Upper lobe of left lung (tissue), 6 donors: ENCODE measurements around the gene NGEF. TPM values are rescaled to one million over a fixed set of nuclear protein-coding genes. Genes with fewer than 3 reads are reported as not detected.

Experiments
- ATAC-seq, 2 donors: fragments of 200-7000 bp; cut with Tn5 transposase; one replicate each; pipeline ENCODE4 v1.9.1; 2022; ENCODE audit warnings: mild to moderate bottlenecking in 2 of 2, moderate library complexity in 2 of 2; ENCODE audit not compliant: low FRiP score in 2 of 2
- DNase-seq, 2 donors: peaks; one replicate each; pipeline ENCODE4 v3.0.0-alpha.2; 2019 to 2020
- H3K27ac ChIP-seq, 4 donors: fragments of 200-600 bp; sonication (generic); one replicate each; pipeline ENCODE4 v1.5.1; 2016 to 2019
- H3K27me3 ChIP-seq, 4 donors: fragments of 200-600 bp; sonication (generic); one replicate each; pipeline ENCODE4 v1.5.1; 2017 to 2019
- H3K36me3 ChIP-seq, 4 donors: fragments of 200-600 bp; sonication (generic); one replicate each; pipeline ENCODE4 v1.5.1; 2016 to 2019
- H3K4me1 ChIP-seq, 4 donors: fragments of 200-600 bp; sonication (generic); one replicate each; pipeline ENCODE4 v1.5.1; 2018 to 2019
- H3K4me3 ChIP-seq, 4 donors: fragments of 200-600 bp; sonication (generic); one replicate each; pipeline ENCODE4 v1.5.1; 2017 to 2019; ENCODE audit warnings: mild to moderate bottlenecking in 2 of 4, moderate library complexity in 1 of 4
- H3K9me3 ChIP-seq, 4 donors: fragments of 200-600 bp; sonication (generic); one replicate each; pipeline ENCODE4 v1.5.1; 2018 to 2019
- EP300 ChIP-seq, 4 donors: sonication (generic); formaldehyde crosslinking; IDR thresholded peaks; one replicate each; pipeline ENCODE4 v1.5.1; 2017; ENCODE audit warnings: antibody characterized with exemption in 4 of 4, control low read depth in 2 of 4
- POLR2A ChIP-seq, 4 donors: fragments of 450-650 bp; IDR thresholded peaks; one replicate each; pipeline ENCODE4 v1.5.1; 2016 to 2017; ENCODE audit warnings: antibody characterized with exemption in 4 of 4, mild to moderate bottlenecking in 2 of 4
- POLR2AphosphoS5 ChIP-seq, 2 donors: sonication (generic); formaldehyde crosslinking; IDR thresholded peaks; one replicate each; pipeline ENCODE4 v1.5.1; 2017; ENCODE audit warnings: antibody characterized with exemption in 2 of 2
- WGBS, 2 donors: methylation state at CpG; one replicate each; pipeline ENCODE4 v1.1.5; 2017 to 2018; 5-methylcytosine and 5-hydroxymethylcytosine counted together
- total RNA-seq, 6 donors: library from RNA; depleted of rRNA in 4 of 6; stranded (reverse); fragments of >200 nt in 4 of 6; gene quantifications; one replicate each; pipeline versions ENCODE4 v1.1.0 to v1.2.1, GENCODE V29; 2016 to 2021
- TF ChIP-seq, protein P1 (sequence below), 6 experiments: fragments of 450-650 bp in 4 of 6; fragments of 200-600 bp in 2 of 6; sonication (generic) in 2 of 6; IDR thresholded peaks; one replicate each; pipeline ENCODE4 v1.5.1; 2016 to 2019; ENCODE audit warnings: antibody characterized with exemption in 6 of 6
- donor health status: DM: no; HTN: no; CAD: no; lungs with moderate emphysema.
- donor health status: DM: no; HTN: yes; CAD: no; lungs with severe emphysema.

NGEF gene
- total RNA-seq, 6 donors from 2014 or later, result 0.29 to 6.3 (median 0.98) TPM; not detected in 1

DNA sequence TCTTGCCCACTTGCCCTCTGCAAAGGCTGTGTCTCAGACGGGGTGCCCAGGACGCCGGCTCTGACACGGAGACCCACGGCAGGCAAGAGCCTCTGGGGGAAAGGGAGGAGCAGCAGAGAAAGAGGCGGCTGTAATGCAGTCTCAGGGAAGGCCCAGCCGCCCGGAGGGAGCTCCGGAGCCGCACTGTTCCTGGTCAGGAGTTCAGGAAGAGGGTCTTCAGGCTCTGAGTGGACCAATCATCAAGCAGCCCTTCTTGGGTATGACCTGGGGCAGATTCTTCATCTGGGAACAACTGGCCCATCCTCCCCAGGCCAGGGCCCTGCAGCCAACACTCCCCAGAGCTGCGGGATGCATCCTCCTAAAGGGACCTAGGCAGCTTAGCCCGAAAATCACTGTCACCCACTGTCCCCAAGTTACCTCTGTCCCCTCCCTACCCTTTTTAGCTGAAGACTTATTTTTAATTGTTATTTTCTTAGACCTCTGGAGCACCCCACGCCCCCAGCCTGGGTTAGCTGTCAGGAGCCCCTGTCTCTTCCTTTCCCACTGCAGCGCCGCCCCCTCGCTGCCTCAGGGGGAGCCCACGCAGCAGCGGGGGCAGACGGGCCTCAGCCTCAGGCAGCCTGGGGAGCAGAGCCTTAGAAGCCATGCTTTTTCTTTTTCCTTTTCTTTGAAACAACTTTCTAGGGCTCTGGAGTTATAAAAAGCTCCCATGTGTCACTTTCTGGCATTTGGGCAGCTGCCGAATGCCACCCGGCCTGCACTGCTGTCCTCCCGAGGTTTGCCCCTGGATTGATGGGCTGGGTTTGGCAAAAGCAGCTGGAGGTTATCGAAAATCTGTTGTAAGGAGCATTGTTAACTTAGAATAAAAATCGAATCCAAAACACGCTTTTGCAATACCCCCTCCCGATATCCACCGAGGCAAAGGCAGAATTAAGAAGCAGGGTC lies 18.8 kb upstream of the NGEF start:
- no peak overlapping the region for H3K27ac ChIP-seq
- 84 to 91% methylated on average over 27 of the region's 27 CpGs for WGBS, 2 donors
- H3K9me3 ChIP-seq, result no peaks in the 10 kb centered on the region
- H3K4me3 ChIP-seq, result no peak overlapping the region
- ATAC-seq, result no peak
- TF ChIP-seq, protein P1, sequence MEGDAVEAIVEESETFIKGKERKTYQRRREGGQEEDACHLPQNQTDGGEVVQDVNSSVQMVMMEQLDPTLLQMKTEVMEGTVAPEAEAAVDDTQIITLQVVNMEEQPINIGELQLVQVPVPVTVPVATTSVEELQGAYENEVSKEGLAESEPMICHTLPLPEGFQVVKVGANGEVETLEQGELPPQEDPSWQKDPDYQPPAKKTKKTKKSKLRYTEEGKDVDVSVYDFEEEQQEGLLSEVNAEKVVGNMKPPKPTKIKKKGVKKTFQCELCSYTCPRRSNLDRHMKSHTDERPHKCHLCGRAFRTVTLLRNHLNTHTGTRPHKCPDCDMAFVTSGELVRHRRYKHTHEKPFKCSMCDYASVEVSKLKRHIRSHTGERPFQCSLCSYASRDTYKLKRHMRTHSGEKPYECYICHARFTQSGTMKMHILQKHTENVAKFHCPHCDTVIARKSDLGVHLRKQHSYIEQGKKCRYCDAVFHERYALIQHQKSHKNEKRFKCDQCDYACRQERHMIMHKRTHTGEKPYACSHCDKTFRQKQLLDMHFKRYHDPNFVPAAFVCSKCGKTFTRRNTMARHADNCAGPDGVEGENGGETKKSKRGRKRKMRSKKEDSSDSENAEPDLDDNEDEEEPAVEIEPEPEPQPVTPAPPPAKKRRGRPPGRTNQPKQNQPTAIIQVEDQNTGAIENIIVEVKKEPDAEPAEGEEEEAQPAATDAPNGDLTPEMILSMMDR (IDR thresholded peaks at IDR 0.05), result no peak
- TF ChIP-seq POLR2A (IDR thresholded peaks at IDR 0.05) (no peak), POLR2AphosphoS5 (IDR thresholded peaks at IDR 0.05) (no peak), EP300 (IDR thresholded peaks at IDR 0.05) (no peak)
- H3K36me3 ChIP-seq, result no peaks in the 10 kb centered on the region
- no peak for DNase-seq
- H3K27me3 ChIP-seq, result no peaks in the 10 kb centered on the region
- no peaks in the 10 kb centered on the region for H3K4me1 ChIP-seq

- H3K27ac ChIP-seq, result no peak overlapping the region
- H3K9me3 ChIP-seq, result no peaks in the 10 kb centered on the region
- no peaks in the 10 kb centered on the region for H3K4me1 ChIP-seq
- H3K36me3 ChIP-seq, result no peaks in the 10 kb centered on the region
- 88 to 97% methylated on average over 9 of the region's 9 CpGs for WGBS, 2 donors
- no peak for DNase-seq
- no peak overlapping the region for H3K4me3 ChIP-seq
- ATAC-seq, result no peak
- H3K27me3 ChIP-seq, result no peaks in the 10 kb centered on the region
- TF ChIP-seq EP300 (IDR thresholded peaks at IDR 0.05) (no peak), POLR2AphosphoS5 (IDR thresholded peaks at IDR 0.05) (no peak), POLR2A (IDR thresholded peaks at IDR 0.05) (no peak)
- TF ChIP-seq, protein P1 (IDR thresholded peaks at IDR 0.05), result no peak
These were observed 16.3 kb upstream of the NGEF start for GRCh38 chr2:233029321-233029720.

DNA sequence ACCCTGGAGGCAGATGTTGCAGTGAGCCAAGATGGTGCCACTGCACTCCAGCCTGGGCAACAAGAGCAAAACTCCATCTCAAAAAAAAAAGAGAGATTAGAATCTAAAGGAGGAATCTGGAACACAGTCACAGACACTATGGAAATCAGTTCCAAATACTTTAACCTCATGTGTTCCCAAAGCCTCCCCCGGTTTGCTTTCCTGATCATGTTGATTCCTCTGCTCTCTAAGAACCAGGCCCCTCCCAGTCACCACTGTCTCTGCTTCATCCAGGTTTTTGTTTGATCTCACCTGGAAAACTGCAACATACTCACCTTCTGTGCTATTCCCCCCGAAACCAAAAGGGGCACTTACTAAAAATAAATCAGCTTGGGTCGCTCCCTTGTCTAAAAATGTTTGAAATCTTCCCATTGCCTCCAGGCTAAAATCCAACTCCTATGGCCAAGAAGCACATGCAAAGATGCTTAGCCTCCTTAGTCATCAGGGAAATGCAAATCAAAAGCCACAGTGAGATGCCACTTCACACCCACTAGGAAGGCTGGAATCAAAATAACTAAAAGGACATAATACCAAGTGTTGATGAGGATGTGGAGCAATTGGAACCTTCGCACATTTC lies 13.2 kb upstream of the NGEF start:
- Histone ChIP-seq H3K4me1 (no peaks in the 10 kb centered on the region), H3K9me3 (no peaks in the 10 kb centered on the region), H3K4me3 (no peak overlapping the region), H3K27me3 (no peaks in the 10 kb centered on the region), H3K36me3 (no peaks in the 10 kb centered on the region), H3K27ac (no peak overlapping the region)
- WGBS, 2 donors, result 86 to 93% methylated on average over 4 of the region's 4 CpGs
- DNase-seq, result no peak
- ATAC-seq, result no peak
- no peak for TF ChIP-seq POLR2A (IDR thresholded peaks at IDR 0.05)
- TF ChIP-seq, protein P1 (IDR thresholded peaks at IDR 0.05), result no peak
- no peak for TF ChIP-seq POLR2AphosphoS5 (IDR thresholded peaks at IDR 0.05)
- TF ChIP-seq EP300 (IDR thresholded peaks at IDR 0.05), result no peak

GRCh38 chr2:233025706-233026105 lies 12.7 kb upstream of the NGEF start:
- Histone ChIP-seq H3K27ac (no peak overlapping the region), H3K4me3 (no peak overlapping the region), H3K9me3 (no peaks in the 10 kb centered on the region), H3K36me3 (no peaks in the 10 kb centered on the region), H3K27me3 (no peaks in the 10 kb centered on the region), H3K4me1 (no peaks in the 10 kb centered on the region)
- DNase-seq, result no peak
- 72 to 82% methylated on average over 7 of the region's 7 CpGs for WGBS, 2 donors
- ATAC-seq, result no peak
- no peak for TF ChIP-seq EP300 (IDR thresholded peaks at IDR 0.05)
- TF ChIP-seq, protein P1 (IDR thresholded peaks at IDR 0.05), result no peak
- no peak for TF ChIP-seq POLR2A (IDR thresholded peaks at IDR 0.05)
- no peak for TF ChIP-seq POLR2AphosphoS5 (IDR thresholded peaks at IDR 0.05)
